HL-60 (cell line): ENCODE measurements around the gene FHIT.

Experiments
- GABPA ChIP-seq: IDR thresholded peaks from 2 replicates; pipeline ENCODE4 v1.6.1; 2012; ENCODE audit warnings: low read depth
- POLR2AphosphoS5 ChIP-seq: IDR thresholded peaks from 2 replicates; pipeline ENCODE4 v1.6.1; 2012; ENCODE audit warnings: low read depth
- REST ChIP-seq: IDR thresholded peaks from 2 replicates; pipeline ENCODE4 v1.6.1; 2012; ENCODE audit warnings: low read depth; ENCODE audit not compliant: insufficient replicate concordance
- TF ChIP-seq, protein P1 (sequence below): IDR thresholded peaks from one replicate; pipeline ENCODE4 v1.5.1; 2011; ENCODE audit warnings: low read length, control low read depth, inconsistent platforms; ENCODE audit not compliant: insufficient read depth

GRCh38 chr3:61081554-61081953 lies 169.7 kb downstream of the FHIT start:
- TF ChIP-seq, protein P1, sequence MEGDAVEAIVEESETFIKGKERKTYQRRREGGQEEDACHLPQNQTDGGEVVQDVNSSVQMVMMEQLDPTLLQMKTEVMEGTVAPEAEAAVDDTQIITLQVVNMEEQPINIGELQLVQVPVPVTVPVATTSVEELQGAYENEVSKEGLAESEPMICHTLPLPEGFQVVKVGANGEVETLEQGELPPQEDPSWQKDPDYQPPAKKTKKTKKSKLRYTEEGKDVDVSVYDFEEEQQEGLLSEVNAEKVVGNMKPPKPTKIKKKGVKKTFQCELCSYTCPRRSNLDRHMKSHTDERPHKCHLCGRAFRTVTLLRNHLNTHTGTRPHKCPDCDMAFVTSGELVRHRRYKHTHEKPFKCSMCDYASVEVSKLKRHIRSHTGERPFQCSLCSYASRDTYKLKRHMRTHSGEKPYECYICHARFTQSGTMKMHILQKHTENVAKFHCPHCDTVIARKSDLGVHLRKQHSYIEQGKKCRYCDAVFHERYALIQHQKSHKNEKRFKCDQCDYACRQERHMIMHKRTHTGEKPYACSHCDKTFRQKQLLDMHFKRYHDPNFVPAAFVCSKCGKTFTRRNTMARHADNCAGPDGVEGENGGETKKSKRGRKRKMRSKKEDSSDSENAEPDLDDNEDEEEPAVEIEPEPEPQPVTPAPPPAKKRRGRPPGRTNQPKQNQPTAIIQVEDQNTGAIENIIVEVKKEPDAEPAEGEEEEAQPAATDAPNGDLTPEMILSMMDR = no peak
- TF ChIP-seq GABPA (no peak), POLR2AphosphoS5 (no peak), REST (no peak)
